Upper lobe of left lung (tissue), 6 donors: ENCODE results near the gene AVPI1. TPM values are rescaled to one million over a fixed set of nuclear protein-coding genes. Genes with fewer than 3 reads are reported as not detected.

Experiments
- ATAC-seq, 2 donors: fragments of 200-7000 bp; cut with Tn5 transposase; one replicate each; pipeline ENCODE4 v1.9.1; 2022; ENCODE audit warnings: mild to moderate bottlenecking in 2 of 2, moderate library complexity in 2 of 2; ENCODE audit not compliant: low FRiP score in 2 of 2
- DNase-seq, 2 donors: peaks; one replicate each; pipeline ENCODE4 v3.0.0-alpha.2; 2019 to 2020
- H3K27ac ChIP-seq, 4 donors: fragments of 200-600 bp; sonication (generic); one replicate each; pipeline ENCODE4 v1.5.1; 2016 to 2019
- H3K27me3 ChIP-seq, 4 donors: fragments of 200-600 bp; sonication (generic); one replicate each; pipeline ENCODE4 v1.5.1; 2017 to 2019
- H3K36me3 ChIP-seq, 4 donors: fragments of 200-600 bp; sonication (generic); one replicate each; pipeline ENCODE4 v1.5.1; 2016 to 2019
- H3K4me1 ChIP-seq, 4 donors: fragments of 200-600 bp; sonication (generic); one replicate each; pipeline ENCODE4 v1.5.1; 2018 to 2019
- H3K4me3 ChIP-seq, 4 donors: fragments of 200-600 bp; sonication (generic); one replicate each; pipeline ENCODE4 v1.5.1; 2017 to 2019; ENCODE audit warnings: mild to moderate bottlenecking in 2 of 4, moderate library complexity in 1 of 4
- H3K9me3 ChIP-seq, 4 donors: fragments of 200-600 bp; sonication (generic); one replicate each; pipeline ENCODE4 v1.5.1; 2018 to 2019
- EP300 ChIP-seq, 4 donors: sonication (generic); formaldehyde crosslinking; IDR thresholded peaks; one replicate each; pipeline ENCODE4 v1.5.1; 2017; ENCODE audit warnings: antibody characterized with exemption in 4 of 4, control low read depth in 2 of 4
- POLR2A ChIP-seq, 4 donors: fragments of 450-650 bp; IDR thresholded peaks; one replicate each; pipeline ENCODE4 v1.5.1; 2016 to 2017; ENCODE audit warnings: antibody characterized with exemption in 4 of 4, mild to moderate bottlenecking in 2 of 4
- POLR2AphosphoS5 ChIP-seq, 2 donors: sonication (generic); formaldehyde crosslinking; IDR thresholded peaks; one replicate each; pipeline ENCODE4 v1.5.1; 2017; ENCODE audit warnings: antibody characterized with exemption in 2 of 2
- WGBS, 2 donors: methylation state at CpG; one replicate each; pipeline ENCODE4 v1.1.5; 2017 to 2018; 5-methylcytosine and 5-hydroxymethylcytosine counted together
- total RNA-seq, 6 donors: library from RNA; depleted of rRNA in 4 of 6; stranded (reverse); fragments of >200 nt in 4 of 6; gene quantifications; one replicate each; pipeline versions ENCODE4 v1.1.0 to v1.2.1, GENCODE V29; 2016 to 2021
- TF ChIP-seq, protein P1 (sequence below), 6 experiments: fragments of 450-650 bp in 4 of 6; fragments of 200-600 bp in 2 of 6; sonication (generic) in 2 of 6; IDR thresholded peaks; one replicate each; pipeline ENCODE4 v1.5.1; 2016 to 2019; ENCODE audit warnings: antibody characterized with exemption in 6 of 6
- donor health status: DM: no; HTN: no; CAD: no; lungs with moderate emphysema.
- donor health status: DM: no; HTN: yes; CAD: no; lungs with severe emphysema.

Gene AVPI1
- total RNA-seq, 6 donors from 2014 or later: 25.2 to 62.5 (median 45.0) TPM

DNA sequence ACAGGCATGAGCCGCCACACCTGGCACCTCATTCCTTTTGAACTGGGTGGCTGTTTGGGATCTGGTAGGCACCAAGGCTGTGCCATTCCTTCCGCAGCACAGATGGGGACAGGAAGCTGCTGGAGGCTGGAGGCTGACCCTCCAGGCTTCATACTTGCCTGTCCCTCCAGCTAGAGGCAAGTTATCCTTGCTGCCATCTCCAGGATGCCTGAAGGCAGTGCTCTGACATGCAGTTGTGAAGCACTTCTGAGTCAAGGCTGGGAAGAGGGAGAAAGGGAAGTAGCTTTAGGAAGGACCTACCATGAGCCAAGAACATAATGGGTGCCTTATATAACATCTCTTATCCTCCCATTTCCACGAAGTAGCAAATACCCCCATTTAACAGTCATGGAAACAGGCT is 36.0 kb upstream of the AVPI1 start:
- H3K4me1 ChIP-seq: peaks cover 13 to 23% (median 20%) of the 10 kb centered on the region in 4 donors
- no peak overlapping the region for H3K27ac ChIP-seq
- H3K27me3 ChIP-seq: no peaks in the 10 kb centered on the region
- H3K36me3 ChIP-seq: no peaks in the 10 kb centered on the region
- H3K9me3 ChIP-seq: no peaks in the 10 kb centered on the region
- no peak overlapping the region for H3K4me3 ChIP-seq
- 73 to 77% methylated on average over 2 of the region's 3 CpGs for WGBS, 2 donors
- ATAC-seq: no peak
- TF ChIP-seq POLR2A (IDR thresholded peaks at IDR 0.05): no peak
- no peak for TF ChIP-seq EP300 (IDR thresholded peaks at IDR 0.05)
- TF ChIP-seq POLR2AphosphoS5 (IDR thresholded peaks at IDR 0.05): no peak
- TF ChIP-seq, protein P1, sequence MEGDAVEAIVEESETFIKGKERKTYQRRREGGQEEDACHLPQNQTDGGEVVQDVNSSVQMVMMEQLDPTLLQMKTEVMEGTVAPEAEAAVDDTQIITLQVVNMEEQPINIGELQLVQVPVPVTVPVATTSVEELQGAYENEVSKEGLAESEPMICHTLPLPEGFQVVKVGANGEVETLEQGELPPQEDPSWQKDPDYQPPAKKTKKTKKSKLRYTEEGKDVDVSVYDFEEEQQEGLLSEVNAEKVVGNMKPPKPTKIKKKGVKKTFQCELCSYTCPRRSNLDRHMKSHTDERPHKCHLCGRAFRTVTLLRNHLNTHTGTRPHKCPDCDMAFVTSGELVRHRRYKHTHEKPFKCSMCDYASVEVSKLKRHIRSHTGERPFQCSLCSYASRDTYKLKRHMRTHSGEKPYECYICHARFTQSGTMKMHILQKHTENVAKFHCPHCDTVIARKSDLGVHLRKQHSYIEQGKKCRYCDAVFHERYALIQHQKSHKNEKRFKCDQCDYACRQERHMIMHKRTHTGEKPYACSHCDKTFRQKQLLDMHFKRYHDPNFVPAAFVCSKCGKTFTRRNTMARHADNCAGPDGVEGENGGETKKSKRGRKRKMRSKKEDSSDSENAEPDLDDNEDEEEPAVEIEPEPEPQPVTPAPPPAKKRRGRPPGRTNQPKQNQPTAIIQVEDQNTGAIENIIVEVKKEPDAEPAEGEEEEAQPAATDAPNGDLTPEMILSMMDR (IDR thresholded peaks at IDR 0.05): no peak
- no peak for DNase-seq

DNA sequence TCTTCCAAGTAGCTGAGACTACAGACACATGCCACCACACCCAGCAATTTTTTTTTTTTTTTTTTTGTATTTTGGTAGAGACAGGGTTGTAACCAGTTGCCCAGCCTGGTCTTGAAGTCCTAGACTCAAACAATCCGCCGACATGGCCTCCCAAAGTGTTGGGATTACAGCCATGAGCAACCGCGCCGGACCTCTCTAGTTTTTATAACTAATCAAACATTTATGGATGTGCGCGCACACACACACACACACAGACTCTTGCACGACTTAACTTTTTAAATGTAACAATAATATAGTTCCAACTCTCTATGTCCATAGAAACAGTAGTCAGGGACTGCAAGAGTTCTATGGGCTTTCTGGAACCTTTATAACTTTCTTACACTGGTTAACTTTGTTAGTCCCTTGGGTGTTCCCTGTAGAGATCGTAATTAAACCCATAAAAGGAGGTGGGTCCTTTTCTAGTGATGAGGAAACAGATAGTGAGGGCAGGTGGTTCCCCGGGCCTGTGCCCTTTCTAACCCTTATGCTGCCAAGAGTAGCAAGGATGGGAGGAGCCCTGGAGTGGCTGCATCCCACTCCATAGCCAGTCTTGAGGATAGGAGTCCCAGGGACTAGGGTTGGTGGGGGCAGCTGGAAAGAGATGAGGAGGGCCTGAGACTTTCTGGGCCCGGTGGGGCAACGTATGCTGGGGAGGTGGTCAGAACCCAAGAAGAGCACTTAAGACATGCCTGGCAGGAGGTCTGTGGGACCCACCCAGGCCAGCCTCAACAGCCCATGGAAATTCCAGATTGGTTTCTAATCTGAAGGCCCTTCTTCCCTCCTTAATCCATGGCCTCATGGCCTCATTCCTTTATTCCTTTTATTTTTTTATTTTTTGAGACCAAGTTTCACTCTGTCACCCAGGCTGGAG is 35.1 kb upstream of the AVPI1 start:
- Histone ChIP-seq H3K36me3 (peaks cover 0 to 8% (median 2%) of the 10 kb centered on the region in 4 donors), H3K27ac (peak overlapping the region in 1 of 4 donors; percentile 27), H3K9me3 (no peaks in the 10 kb centered on the region), H3K27me3 (no peaks in the 10 kb centered on the region), H3K4me1 (peaks cover 16 to 31% (median 22%) of the 10 kb centered on the region in 4 donors), H3K4me3 (no peak overlapping the region)
- no peak for TF ChIP-seq POLR2AphosphoS5 (IDR thresholded peaks at IDR 0.05)
- no peak for TF ChIP-seq EP300 (IDR thresholded peaks at IDR 0.05)
- no peak for TF ChIP-seq POLR2A (IDR thresholded peaks at IDR 0.05)
- TF ChIP-seq, protein P1 (IDR thresholded peaks at IDR 0.05): no peak
- 86 to 87% methylated on average over 12 of the region's 12 CpGs for WGBS, 2 donors
- ATAC-seq (no peak), DNase-seq (no peak)

DNA sequence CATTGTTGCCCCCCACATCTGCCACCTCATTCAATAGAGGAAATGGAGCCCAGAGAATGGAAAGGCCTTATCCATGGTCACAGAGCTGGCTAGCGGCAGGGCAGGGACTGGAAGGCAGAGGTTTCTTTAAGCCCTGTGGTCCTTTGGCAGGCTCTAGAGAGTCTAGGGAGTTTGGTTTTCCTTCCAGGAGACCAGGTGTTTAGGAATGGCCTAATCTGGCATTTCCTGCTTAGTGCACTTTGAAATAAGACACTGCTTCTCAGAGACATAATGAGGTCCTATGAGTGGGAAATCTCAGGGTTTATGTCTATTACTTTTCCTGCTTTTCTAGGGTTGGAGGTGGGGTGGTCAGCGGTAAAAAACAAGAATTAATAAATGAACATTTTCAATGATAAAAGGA is 32.6 kb upstream of the AVPI1 start:
- no peak for DNase-seq
- peaks cover 32 to 43% (median 38%) of the 10 kb centered on the region in 4 donors for H3K4me1 ChIP-seq
- no peak for ATAC-seq
- H3K27ac ChIP-seq: peak overlapping the region in 2 of 4 donors; percentile 68 to 77
- no peak overlapping the region for H3K4me3 ChIP-seq
- H3K27me3 ChIP-seq: no peaks in the 10 kb centered on the region
- H3K9me3 ChIP-seq: no peaks in the 10 kb centered on the region
- WGBS, 2 donors: 91 to 95% methylated on average over 2 of the region's 2 CpGs
- no peak for TF ChIP-seq POLR2AphosphoS5 (IDR thresholded peaks at IDR 0.05)
- no peak for TF ChIP-seq POLR2A (IDR thresholded peaks at IDR 0.05)
- TF ChIP-seq EP300 (IDR thresholded peaks at IDR 0.05): no peak
- TF ChIP-seq, protein P1 (IDR thresholded peaks at IDR 0.05): no peak
- peaks cover 0 to 10% (median 4%) of the 10 kb centered on the region in 4 donors for H3K36me3 ChIP-seq

DNA sequence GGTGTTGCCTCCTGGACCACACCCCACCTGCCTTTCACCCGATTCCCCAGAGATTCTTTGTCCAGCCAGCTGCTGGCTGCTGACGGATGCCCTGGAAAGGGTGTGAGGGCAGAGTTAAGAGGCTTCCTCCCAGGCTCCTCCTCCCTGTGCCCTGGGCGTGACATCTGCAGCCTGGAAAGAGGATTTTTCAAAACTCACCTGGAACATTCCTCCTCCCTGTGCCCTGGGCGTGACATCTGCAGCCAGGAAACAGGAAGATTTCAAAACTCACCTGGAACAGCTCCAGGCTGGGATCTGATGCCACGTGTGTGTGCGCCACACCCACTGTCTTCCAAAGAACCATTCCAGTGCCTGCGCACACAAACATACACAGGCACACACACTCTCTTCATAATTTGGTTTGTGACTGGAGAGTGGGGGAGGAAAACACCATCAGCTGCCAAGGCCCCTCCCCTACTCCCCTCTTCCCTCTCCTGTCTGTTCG is 31.7 kb upstream of the AVPI1 start:
- TF ChIP-seq POLR2A (IDR thresholded peaks at IDR 0.05) (peak in 1 of 4 donors; percentile 56), EP300 (IDR thresholded peaks at IDR 0.05) (peak in 1 of 4 donors; percentile 37), POLR2AphosphoS5 (IDR thresholded peaks at IDR 0.05) (peak; percentile 47 to 50)
- TF ChIP-seq, protein P1 (IDR thresholded peaks at IDR 0.05): no peak
- peak overlapping the region; percentile 7 to 77 (median 66) for H3K27ac ChIP-seq
- ATAC-seq (peak; percentile 20 to 94), DNase-seq (peak in 1 of 2 donors; percentile 88)
- no peaks in the 10 kb centered on the region for H3K9me3 ChIP-seq
- no peaks in the 10 kb centered on the region for H3K27me3 ChIP-seq
- no peak overlapping the region for H3K4me3 ChIP-seq
- peaks cover 38 to 43% (median 41%) of the 10 kb centered on the region in 4 donors for H3K4me1 ChIP-seq
- 28 to 40% methylated on average over 6 to 8 of the region's 8 CpGs for WGBS, 2 donors
- H3K36me3 ChIP-seq: peaks cover 0 to 10% (median 4%) of the 10 kb centered on the region in 4 donors
